GM18951 (cell line): ENCODE measurements around the gene UPF3A.
"Not testable (repeated sequence)": the region's sequence is repeated elsewhere in the genome, so short reads cannot be mapped to it uniquely, and the experiment has no call there.

Source experiments
- POLR2A ChIP-seq: IDR thresholded peaks from 4 replicates; pipeline ENCODE4 v1.6.1; 2011; ENCODE audit warnings: mild to moderate bottlenecking; ENCODE audit not compliant: insufficient read length, insufficient read depth; ENCODE audit errors: extremely low read depth
- in situ Hi-C: fragments of 300-500 bp; cut with MboI; formaldehyde crosslinking; loops from one replicate; pipeline ENCODE4 v1.12.0; 2022; ENCODE audit warnings: low sequenced_read_pairs, mixed read lengths, inconsistent platforms; ENCODE audit not compliant: unreplicated experiment

Gene UPF3A

GRCh38 chr13:114256547-114256946 lies 24.9 kb upstream of the UPF3A start:
- no peak for TF ChIP-seq POLR2A
- in situ Hi-C loops, result no loop called here

DNA sequence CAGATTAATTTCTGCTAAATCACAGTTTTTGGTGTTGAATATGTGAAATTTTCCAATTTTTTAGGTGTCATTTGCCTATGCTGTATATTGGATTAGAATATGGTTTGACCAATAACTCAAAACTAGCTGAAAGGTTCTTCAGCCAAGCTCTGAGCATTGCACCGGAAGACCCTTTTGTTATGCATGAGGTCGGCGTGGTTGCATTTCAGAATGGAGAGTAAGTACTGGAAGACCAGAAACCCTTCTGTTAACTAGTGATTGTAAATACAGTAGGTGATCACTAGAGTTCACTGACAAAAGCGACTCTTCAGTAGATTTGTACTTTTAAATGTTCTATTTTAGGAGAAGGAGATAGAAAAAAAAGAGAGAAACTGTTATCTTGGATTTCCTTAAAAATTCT lies 24.4 kb upstream of the UPF3A start:
- in situ Hi-C loops, result no loop called here
- TF ChIP-seq POLR2A, result no peak

DNA sequence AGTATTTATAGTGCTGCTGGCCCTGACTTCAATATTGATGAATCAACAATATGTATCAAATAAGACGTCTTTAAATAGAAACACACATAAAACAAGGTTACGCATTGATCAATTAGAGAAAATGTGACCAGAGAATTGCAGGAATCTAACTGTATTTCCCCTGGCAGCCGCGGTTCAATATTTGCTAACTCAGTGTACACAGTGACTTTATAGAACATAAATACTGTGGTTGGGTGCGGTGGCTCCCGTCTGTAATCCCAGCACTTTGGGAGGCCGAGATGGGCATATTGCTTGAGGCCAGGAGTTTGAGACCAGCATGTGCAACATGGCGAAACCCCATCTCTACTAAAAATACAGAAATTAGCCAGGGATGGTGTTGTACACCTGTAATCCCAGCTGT lies 22.8 kb upstream of the UPF3A start:
- no peak for TF ChIP-seq POLR2A

DNA sequence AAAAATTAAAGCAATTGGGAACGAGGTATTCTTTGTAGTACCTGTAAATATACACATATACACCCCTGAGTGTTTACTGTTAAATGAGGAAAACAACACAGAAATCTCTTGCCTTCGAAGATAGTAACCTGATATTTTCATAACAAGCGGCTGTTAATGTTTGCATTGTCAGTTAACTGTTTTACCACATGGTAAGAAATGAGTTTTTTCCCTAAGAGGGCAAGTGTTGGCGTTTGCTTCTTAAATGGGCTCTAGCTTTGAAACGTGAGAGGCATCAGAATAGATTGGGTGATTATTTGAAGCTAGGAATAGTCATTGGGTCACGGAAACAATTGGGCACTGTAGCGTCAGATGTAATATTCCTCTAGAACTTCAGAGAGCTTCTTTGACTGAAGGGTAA lies 22.0 kb upstream of the UPF3A start:
- no peak for TF ChIP-seq POLR2A

More for the DNA sequence above, 22.8 kb upstream of the UPF3A start:
- in situ Hi-C loops, result no loop called here

DNA sequence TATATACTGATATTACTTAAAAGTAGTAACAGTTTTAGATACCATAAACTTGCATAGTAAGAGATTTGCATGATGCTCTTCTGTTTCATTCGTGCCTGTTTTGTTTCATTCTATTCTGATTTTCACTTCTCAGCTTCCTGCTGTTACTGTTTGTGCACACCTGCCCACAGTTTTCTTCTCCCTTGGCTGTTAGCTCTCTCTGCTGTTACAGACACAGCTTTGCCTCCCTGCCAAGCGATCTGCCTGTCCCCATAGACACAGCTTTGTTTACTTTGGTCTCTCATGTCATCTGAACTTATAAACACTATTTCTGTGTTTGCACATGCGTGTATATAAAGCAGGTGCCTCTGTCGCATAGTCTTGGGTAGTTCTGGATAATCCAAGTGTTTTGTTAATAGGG lies 21.4 kb upstream of the UPF3A start:
- no peak for TF ChIP-seq POLR2A
- in situ Hi-C loops, result no loop called here

More for the DNA sequence above, 22.0 kb upstream of the UPF3A start:
- in situ Hi-C loops, result no loop called here

DNA sequence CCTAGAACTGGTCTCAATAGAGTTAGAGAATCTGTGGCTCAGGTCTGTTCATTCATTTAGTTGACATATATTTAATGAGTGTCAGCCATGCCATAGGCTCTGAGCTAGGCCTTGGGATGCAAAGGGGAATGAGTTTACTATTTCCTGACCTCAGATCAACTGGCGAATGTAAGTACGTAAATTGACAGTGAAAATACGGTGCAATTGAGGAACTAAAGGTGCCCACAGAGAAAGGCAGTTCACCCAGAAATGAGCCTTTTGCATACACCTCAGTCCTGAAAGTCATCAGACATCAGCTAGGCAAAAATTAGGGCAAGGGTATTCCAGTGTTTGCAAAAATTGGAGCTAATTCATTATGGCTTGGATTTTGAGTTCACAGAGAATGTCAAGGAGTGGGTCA lies 20.6 kb upstream of the UPF3A start:
- in situ Hi-C loops, result no loop called here
- TF ChIP-seq POLR2A, result no peak

DNA sequence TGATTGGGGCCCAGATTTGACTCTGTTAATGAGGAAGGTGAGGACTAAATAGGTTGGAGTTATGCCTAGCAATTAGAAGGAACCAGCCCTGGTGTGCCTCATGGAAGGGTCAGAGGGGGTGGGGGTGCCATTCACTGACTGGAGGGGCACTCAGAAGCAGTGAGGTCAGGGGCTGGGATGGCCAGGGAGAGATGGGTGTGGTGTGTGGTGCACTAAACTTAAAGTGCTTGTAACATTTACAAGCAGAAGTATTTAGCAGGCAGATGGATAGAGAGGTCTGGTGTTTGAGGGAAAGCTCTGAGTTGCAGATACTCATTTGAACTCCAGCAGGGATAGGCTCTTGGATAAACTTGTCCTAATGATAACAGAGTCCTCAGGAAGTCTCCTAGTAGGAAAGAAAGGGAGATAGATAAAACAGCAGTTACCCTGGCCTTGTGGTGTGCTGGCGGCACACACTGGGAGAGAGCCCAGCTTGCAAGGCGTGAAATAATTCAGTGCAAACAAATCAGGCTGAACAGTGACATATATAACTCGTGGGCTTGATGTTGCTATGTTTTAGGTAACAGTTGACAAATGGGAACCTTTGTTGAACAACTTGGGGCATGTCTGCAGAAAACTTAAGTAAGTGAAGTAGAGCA lies 20.0 kb upstream of the UPF3A start:
- no peak for TF ChIP-seq POLR2A
- in situ Hi-C loops, result no loop called here

GRCh38 chr13:114263578-114263977 lies 17.8 kb upstream of the UPF3A start:
- no peak for TF ChIP-seq POLR2A
- in situ Hi-C loops, result no loop called here

- in situ Hi-C loops, result not testable (repeated sequence)
Measured at GRCh38 chr13:114264313-114264712, 17.1 kb upstream of the UPF3A start.

DNA sequence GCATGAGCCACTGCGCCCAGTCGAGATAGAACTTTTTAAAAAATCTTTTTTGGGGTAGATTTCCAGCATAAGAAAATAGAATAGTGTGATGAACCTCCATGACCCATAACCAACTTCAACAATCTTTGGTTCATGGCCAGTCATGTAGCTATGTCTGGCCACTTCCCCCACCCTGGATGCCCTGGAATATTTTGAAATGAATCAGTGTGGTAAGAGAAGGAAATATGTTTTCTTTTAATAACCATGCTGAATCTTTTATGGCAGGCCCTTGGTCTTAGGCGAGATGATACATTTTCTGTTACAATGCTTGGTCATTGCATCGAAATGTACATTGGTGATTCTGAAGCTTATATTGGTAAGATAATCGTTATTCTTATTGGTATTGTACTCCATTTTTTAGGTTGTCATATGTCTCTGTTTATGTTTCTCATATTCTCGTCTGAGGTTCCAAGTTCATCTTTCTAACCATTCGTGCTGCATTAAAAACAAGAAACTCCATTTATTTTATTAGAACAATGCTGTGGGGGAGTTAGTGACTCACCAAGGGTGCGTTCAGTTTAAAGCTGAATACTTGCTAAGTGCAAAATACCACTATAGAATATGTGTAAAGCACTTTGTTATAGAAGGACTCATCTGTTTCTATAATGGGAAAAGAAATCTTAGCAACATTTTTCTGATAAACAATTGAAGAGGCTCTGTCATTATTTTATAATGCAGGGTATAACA lies 16.4 kb upstream of the UPF3A start:
- TF ChIP-seq POLR2A, result no peak
- in situ Hi-C loops, result no loop called here

GRCh38 chr13:114266241-114266640 lies 15.2 kb upstream of the UPF3A start:
- TF ChIP-seq POLR2A, result no peak
- in situ Hi-C loops, result no loop called here

GRCh38 chr13:114268344-114269280 lies 12.8 kb upstream of the UPF3A start:
- TF ChIP-seq POLR2A, result no peak
- in situ Hi-C loops, result no loop called here

GRCh38 chr13:114269281-114269770 lies 12.1 kb upstream of the UPF3A start:
- in situ Hi-C loops, result no loop called here
- no peak for TF ChIP-seq POLR2A
